GM19193 (cell line): ENCODE results near the gene GDAP2.

Experiments
- POLR2A ChIP-seq: IDR thresholded peaks from 4 replicates; pipeline ENCODE4 v1.6.1; 2011; ENCODE audit not compliant: insufficient read depth, insufficient read length; ENCODE audit errors: extremely low read depth

Gene GDAP2

DNA sequence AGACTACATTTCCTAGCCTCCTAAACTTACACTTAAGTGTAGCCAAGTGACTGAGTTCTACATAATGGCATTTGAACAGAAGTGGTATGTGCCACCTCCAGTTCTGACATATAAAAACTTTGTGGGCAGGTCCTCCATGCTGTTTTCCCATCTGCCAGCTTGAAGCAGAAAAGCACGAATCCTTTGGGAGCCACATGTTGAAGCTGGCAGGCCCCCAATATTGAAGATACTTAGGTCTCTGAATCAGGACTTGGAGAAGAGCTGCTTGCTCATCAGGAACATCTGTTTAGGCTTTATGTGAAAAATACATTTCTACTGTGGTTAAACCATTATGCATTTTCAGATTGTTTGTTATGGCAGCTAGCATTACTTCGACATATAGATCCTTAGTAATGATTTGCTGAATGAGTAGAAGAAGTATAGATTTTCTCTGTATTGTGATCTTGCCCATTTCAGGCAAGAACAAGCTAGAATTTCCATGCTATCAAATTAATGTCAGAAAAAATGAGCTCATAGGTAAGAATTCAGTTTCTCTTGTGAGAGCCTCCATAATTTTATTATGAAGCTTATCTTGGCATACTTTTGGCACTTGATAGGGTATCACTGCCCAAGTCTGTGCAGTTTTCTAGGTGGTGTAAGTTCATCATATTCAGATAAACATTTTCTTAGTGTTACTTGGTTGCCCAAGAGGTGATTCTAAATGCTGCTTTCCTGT lies 68.4 kb downstream of the GDAP2 start:
- no peak for TF ChIP-seq POLR2A

DNA sequence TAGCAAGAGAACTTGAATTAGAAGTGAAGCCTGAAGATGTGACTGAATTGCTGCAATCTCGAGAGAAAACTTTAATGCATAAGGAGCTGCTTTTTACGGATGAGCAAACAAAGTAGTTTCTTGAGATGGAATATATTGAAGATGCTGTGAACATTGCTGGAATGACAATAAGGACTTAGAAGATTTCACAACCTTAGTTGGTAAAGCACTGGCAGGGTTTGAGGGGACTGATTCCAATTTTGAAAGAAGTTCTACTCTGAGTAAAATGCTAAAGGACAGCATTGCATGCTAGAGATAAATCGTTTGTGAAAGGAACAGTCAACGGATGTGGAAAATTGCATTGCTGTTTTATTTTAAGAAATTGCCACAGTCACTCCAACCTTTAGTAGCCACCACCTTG lies 69.5 kb downstream of the GDAP2 start:
- TF ChIP-seq POLR2A, result no peak

DNA sequence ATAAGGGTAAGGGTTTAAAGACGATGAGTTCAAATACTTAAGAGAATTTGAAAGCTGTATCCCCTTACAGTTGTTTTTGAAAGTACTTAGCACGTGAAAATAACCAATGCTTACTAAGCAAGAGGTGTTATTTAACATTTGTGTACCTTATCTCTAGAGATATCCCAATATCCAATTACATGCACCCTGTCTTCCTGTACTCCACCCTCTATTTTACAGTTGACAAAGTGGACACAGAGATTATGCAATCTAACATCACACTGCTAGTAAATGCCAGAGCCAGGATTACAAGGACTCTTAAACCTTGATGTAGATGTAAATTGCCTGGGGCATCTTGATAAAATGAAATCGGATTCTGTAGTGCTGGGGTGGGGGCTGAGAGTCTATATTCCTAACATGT lies 72.0 kb downstream of the GDAP2 start:
- TF ChIP-seq POLR2A, result no peak

DNA sequence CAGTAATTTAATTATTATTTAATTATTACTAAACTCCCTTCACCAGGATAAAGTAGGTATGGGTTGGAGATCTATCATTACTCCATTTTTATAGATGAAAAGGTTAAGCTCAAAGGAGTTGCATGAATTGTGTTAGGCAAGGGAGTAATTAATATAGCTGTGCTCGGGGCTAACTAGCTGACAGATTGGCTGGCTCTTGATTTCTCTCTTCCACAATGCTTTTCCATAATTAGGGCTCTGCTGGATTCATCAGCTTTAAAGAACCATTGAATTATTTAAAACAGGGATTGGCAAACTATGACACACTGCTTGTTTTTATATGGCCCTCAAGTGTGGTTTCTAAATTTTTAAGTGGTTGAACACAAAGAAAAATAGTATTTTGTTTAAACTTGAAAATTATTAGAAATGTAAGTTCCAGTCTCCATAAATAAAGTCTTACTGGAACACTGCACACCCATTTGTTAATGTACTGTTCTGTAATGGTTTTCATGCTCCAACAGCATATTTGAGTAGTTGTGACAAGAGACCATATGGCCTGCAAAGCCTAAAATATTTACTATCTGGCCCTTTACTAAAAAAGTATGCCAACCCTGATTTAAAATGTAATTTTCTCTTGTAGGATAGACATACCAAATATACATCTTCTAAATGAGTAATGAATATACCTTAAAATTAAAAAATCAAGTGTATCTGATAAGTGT lies 76.4 kb downstream of the GDAP2 start:
- TF ChIP-seq POLR2A, result no peak

DNA sequence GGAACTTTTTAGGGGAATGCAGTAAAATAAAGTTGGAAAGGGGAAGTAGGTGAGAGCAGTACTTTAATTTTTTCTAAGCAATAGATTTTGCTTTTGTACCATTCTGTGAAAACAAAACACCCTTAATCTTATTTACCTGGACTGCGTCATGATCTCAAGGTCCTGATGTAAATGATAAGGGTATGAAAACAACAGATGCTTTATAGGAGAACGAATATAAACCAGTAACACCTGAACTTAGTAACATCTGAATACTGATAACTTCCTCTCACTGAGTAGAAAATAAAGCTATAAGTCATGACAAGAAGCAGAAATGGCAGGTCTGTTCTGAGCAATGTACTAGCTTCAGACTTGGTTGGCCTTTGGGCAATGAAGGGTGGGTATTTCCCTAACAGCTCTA lies 77.7 kb downstream of the GDAP2 start:
- TF ChIP-seq POLR2A, result no peak

DNA sequence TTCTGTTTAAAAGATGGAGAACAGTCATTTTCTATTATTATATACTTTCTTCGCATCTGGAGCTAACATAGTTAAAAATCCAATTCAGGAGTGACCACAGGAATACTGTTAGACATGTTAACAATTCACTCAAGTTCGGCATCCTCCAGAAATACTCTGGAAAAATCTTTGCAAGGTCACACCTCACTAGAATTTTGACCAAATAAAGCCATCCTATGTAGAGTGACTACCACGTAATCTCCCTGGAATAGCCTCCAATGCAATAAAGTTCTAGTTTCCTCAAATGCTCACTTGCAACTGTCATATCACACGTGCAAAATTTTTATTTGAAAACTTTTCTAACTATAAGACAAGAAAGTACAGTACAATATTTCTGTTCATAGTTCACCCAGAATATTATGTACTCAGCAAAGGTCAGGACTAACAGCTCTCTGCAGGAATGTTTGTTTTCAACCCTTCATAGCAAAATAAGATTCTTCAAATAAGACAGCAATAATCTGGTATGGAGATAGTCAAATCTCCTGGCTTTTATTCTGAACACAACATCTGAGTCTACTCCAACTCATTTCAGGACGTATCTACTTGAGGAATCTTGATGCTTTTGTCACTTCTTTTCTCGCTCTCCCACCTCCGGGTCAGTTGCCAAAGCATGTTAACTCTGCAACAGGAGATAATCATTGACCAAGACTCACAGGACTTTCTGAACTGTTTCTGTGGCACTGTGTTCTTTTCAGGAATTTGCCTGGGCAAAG lies 82.6 kb downstream of the GDAP2 start:
- TF ChIP-seq POLR2A, result no peak

DNA sequence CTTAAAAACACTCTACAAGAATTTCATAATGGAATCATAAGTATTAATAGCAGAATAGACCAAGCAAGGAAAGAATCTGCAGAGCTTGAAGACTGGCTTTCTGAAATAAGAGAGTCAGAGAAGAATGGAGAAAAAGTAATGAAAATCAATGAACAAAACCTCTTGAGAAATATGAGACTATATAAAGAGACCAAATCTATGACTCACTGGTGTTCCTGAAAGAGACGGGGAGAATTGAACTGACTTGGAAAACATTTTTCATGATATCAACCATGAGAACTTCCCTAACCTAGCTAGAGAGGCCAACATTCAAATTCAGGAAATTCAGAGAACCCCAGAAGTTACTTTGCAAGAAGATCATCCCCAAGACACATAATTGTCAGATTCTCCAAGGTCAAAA lies 85.6 kb downstream of the GDAP2 start:
- no peak for TF ChIP-seq POLR2A

DNA sequence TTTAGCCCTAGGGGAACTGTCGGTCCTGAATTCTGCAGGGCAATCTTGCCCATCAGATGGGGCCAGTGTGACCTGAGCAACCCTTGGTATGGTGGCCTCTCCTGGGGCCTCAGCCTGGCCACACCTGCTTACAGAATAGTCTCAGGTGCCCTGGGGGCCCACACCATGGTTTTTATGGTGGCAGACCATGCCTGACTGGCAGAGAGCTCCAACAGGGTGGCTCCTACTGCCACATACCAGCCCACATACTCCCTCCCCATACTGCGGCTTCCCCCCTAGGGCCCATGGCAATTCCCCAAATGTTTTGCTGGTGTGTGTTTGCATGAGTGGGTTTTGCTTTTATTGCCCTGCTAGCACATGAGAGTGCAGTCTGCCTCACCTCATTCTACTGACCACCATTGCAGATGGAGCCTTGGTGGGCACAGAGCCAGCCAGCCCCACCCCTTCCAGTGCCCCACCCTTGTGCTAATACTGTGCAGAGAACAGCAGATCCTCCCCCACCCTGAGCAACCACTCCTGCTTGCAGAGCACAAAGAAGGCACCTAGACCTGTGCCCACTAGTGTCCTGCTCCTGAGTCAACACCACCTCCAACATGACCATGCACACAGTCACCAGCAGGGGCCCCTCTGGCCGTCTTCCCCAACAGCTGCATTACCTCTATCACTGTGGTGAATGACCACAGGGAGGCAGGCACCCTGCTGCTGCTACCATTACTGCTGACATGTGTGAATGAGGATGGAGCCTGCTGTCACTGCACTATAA lies 86.8 kb downstream of the GDAP2 start:
- TF ChIP-seq POLR2A, result no peak

DNA sequence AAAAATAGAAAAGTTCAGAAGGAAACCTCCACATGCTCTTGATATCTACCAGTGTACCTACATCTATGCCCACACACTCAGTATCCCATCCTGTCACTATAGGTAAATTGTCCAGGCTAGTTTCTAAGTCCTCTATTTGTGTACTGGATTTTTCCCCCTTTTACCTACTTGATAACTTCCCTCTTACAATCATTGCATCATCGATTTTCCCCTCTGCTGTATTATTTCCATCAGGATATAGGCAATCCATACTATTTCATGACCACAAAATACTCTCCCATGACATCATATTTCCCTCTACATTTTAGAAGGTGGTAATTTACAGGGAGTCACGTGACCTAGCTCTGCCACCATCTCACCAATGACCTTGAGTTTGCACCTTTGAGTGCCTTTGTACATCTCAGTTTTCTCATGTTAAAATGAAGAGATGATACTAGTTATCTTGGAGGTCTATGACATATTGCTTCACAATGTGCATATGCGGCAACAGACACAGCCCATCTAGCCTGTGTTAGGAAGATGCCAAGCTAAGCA lies 88.2 kb downstream of the GDAP2 start:
- TF ChIP-seq POLR2A, result no peak

DNA sequence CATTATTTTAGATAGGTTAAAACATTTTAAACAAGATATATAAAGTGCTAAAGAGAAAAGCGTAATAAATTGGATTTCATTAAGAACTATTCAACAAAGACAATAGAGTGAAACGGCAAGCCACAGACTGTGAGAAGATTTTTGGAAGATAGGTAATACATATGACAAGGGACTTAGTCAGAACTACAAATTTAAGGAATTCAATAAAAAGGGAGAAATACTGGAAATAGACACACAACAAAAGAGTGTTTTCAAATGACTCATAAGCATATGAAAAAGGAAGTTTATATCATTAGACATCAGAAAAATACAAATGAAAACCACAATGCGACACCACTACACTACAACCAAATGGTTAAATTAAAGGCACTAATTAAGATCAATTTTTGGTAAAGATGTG lies 90.5 kb downstream of the GDAP2 start:
- no peak for TF ChIP-seq POLR2A

DNA sequence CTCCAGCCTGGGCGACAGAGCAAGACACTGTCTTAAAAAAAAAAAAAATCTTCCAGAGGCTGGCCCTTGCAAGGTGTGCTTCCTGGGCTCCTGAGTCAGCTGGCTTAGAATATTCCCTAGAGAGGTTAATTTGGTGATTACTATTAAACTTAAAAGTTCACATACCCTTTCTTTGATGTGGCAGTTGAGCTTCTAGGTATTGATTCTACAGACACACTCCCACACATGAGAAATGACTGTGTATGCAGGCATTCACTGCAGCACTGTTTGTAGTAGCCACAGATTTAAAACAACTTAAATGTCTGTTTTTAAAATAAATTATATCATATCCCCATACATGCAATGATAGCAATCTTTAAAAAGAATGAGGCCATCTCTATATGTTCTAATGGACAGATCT lies 93.4 kb downstream of the GDAP2 start:
- TF ChIP-seq POLR2A, result no peak

DNA sequence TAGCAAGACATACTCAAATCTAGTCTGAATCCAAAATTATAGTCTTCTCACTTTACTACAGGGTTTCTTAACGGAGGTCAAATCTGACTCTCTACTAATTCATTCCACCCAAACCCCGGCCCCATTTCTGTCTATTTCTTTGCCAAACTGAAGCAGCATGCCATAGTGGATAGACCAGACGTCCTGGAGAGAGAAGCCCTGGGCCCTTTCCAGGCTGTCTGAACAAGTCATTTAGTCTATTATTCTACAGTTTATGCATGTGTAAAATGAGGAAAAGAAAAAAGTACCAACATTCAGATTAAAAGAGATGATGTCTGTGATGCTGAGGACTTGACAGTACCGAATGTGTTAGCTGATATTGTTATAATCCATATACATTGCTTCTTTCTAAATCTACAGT lies 95.0 kb downstream of the GDAP2 start:
- no peak for TF ChIP-seq POLR2A

DNA sequence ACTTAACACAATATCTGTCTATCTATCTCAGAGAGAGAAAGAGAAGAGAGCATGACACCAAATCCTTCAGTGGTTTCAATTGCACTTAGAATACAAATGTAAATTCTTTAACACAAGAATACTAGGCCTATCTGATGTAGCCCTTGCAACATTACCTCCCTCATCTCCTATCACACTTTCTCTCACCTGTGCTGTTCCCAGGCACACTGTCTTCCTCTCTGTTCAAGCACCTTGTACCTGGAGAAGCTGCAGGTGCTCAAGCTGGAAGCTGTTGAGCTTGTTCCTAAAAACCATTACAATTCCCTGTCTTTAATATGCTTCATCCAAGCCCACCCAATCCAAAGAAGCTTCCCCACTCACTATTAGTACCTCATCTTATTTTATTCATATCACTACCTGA lies 97.0 kb downstream of the GDAP2 start:
- TF ChIP-seq POLR2A, result no peak

DNA sequence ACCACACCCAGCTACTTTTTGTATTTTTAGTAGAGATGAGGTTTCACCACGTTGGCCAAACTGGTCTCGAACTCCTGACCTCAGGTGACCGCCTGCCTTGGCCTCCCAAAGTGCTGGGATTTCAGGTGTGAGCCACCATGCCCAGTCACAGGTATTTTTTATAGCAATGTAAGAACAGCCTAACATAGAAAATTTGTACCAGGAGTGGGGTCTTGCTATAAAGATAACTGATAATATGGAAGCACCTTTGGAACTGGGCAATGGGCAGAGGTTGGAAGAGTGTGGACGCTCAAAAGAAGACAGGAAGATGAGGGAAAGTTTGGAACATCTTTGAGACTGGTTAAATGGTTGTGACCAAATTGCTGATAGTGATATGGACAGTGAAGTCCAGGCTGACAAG lies 99.2 kb downstream of the GDAP2 start:
- no peak for TF ChIP-seq POLR2A

DNA sequence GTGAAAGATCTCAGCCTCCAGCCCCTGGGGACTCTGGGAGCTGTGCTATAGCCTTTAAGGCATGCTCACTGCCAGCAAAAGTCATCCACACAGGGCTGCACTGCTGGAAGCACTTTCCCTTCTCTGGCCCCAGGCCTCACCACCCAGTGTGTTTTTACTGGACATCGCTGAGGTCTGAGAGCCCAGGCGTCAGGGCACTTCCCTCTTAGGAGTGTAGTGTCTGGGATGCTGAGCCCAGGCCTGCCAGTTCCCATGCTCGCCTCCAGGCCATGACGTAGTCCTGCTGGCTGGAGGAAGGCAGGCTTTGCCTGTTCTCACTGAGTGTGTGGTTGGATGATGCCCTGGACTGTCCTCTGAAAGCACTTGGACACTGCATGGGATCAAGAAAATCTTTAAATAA lies 101.2 kb downstream of the GDAP2 start:
- TF ChIP-seq POLR2A, result no peak
